NAMALWA (cell line): ENCODE data around the gene RNF11.
"Not testable (repeated sequence)": the region's sequence is repeated elsewhere in the genome, so short reads cannot be mapped to it uniquely, and the experiment has no call there.

Source experiments
- DNase-seq: peaks from one replicate; pipeline ENCODE4 v3.0.0-alpha.2; 2015; ENCODE audit warnings: low spot score

Gene RNF11

DNA sequence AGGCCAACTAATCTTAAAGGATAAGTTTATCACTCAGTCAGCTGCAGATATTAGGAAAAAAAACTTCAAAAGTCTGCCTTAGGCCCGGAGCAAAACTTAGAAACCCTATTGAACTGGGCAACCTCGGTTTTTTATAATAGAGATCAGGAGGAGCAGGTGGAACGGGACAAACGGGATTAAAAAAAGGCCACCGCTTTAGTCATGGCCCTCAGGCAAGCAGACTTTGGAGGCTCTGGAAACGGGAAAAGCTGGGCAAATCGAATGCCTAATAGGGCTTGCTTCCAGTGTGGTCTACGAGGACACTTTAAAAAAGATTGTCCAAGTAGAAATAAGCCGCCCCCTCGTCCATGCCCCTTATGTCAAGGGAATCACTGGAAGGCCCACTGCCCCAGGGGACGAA, 7.6 kb upstream of the RNF11 start:
- not testable (repeated sequence) for DNase-seq

DNA sequence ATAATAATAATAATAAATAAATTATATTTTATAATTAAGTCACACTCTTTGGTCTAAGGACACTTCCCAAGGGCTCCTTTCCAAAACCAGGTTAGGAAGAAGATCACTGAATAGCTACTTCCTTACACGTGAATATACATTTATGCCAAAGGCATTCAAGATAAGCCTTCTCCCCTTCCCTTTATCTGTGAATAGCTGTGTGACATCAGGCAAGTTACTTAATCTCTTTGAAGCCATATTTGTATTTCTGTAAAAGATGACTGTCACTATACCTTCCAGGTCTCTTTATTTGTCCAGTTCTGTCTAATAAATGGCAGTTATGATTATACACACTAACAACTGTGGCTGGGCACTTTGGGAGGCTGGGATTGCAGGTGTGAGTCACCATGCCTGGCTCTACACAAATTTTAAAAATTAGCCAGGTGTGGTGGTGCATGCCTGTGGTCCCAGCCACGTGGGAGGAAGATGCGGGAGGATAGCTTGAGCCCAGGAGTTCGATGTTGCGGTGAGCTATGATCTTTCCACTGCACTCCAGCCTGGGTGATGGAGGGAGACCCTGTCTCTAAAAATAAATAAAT, 5.5 kb upstream of the RNF11 start:
- DNase-seq = no peak

DNA sequence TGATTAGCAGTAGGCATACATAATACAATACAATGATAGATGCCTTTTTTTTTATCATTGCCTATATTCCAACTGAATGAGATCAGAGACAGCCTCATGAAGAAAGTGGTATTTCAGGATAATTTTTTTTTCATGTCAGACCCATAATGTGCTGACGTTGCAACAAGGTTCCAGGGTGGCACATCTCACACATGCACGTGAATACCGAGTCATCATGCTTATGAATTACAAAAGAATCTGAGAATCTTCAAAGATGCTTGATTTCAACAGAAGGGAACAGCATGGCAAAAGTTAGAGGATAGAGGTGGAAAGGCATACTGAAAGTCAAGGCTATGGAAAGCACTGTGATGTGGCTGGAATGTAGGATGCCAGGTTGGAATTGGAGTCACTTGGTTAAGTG, 5.0 kb upstream of the RNF11 start:
- no peak for DNase-seq

DNA sequence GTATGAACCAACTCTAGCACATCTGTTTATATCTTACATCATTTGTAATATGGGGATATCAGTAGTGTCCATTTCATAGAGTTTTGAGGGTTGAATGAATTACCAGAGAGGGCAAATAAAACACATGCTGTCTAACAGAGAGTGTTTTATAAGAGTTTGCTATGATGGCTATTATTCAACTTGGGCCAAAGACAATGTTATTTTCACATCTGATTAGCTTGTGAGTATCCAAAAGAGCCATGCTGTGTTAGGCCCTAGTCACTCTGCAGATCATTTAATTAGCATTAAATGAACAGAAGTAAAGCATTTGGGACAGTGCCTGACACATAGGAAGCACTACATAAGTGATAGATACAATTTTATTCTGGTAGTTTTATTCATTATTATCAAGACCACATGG, 4.2 kb upstream of the RNF11 start:
- DNase-seq = no peak

DNA sequence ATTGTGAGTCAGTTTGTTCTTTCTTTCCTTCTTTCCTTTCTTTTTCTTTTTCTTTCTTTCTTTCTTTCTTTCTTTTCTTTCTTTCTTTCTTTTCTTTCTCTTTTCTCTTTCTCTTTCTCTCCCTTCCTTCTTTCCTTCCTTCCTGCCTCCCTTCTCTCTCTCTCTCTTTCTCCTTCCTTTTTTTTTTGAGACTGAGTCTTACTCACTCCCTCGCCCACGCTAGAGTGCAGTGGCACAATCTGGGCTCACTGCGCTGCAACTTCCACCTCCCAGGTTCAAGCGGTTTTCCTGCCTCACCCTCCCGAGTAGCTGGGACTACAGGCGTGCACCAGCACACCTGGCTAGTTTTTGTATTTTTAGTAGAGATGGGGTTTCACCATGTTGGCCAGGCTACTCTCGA, 1.8 kb upstream of the RNF11 start:
- not testable (repeated sequence) for DNase-seq

DNA sequence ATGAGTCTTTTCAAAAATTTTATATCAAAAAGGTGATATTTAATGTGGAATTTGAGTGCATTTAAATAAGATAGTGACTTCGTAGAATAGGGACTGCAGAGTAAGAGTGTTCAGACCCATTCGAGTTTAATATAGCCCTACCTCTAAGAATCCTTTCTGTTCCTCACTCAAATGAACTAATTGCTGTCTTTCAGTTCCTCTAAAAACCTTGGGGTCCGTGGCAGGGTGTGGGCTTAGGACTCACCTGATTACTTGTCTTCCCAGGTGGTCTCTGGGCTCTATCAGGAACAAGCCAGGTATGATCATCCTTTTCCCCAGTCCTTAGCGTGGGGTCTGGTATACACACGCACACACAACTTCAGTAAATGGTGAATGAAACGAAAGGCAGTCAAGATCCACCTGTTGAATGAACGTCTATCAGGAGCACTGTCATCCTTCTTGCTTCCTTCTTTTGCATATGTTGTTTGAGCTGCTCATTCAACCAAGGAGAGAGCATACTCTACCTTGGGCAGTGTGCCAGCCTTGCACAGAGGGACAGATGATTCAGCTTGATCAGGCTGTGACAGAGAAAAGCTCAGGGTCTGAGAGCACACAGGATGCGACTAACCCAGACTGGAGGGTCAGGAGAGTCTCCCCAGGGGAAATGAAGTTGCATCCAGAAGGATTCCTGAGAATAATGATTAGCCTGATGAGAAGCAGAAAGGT, 1.2 kb upstream of the RNF11 start:
- DNase-seq = peak; percentile 95

DNA sequence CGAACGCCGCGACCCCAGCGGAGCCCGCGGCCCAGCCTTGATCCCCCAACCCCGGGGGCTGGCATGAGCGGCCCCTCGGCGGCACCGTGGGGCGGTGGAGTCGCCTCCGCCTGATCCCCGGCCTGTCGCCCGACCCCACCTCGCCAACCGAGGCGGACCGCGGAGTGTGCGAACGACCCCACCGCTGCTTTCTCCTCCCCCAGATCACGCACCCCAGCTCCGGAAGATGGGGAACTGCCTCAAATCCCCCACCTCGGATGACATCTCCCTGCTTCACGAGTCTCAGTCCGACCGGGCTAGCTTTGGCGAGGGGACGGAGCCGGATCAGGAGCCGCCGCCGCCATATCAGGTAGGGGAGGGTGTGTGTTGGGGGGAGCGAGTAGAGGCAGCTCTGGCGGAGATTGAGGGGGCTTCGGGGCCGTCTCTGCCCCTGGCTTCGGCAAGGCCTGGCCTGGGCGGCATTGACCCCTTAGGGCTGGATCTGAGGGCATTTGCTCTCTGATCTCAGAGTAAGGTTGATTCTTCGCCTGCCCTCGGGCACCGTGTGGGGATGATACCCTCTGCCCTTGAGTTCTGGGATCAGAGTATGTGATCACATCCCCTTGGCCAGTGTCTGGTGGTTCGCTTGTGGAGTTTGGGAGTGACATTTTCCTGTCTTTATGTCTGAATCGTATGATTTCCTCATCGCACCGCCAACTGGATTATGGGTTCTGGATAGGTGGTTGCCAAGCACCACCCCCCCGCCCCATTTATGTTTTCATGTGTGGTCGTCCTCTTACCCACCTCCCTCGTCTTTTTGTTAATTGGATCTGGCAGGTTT, 668 bp downstream of the RNF11 start:
- DNase-seq = peak; percentile 37

DNA sequence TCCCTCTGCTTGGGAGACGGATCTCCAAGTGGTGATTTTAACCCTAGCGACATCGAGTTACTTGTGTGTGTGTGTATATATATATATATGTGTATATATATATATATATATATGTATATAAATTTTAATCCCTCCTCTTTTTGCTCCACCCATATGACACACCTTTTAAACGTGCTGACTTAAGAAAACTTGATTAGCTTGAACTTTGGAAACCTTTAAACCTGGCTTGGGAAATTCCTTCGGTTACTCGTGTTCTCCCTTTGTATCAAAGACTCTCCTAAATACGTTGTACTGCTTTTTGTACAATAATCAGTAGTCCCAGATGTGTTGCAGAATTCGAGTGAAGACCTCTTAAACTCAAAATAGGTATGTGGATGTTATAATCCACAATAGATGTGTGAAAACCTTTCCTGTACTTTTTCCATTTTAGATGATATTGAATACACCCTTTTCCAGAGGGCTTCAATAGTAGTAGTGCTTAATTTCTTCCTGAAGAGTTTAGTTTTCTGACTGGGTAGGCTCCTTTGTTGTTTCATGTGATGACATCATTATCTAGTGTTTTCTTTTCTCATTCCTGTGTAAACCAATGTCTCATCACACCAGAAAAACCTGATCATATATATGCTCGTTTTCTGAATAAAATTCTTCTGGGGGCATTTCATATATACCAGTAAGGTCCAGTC, 1.4 kb downstream of the RNF11 start:
- peak; percentile 8 for DNase-seq

DNA sequence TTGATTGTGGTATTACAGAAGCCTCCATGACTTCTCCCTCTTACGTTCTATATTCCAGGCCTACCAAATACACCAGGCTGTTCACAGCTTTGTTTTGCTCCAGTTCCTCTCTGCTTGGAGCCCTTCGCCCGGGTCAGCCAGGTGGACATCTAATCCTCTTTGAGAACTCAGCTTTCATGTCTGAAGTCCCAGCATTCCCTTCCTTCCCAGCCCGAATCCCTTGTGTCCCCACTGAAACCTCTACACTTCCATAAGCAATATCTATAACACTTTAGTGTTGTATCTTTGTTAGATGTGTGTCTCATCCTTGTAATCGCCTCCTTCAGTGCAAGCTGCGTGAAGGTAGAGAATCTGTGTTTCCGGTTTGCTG, 1.9 kb downstream of the RNF11 start:
- DNase-seq = no peak

DNA sequence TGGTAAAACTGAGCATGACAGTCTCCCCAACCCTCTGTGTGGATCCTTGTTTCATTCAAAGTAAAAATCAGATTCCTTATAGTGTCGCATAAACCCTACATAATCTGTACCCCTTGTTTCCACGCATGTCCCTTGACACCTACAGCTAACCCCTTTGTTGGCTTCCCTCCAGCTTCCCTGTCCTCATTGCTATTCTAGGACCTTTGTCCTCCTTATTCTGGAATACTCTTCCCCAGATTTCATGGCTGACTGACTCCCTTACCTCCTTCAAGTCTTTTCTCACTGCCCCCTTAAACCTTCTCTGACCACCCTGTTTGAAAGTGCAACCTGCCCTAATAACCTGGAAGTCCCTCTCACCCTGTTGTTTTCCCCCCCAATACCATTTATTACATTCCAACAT, 4.0 kb downstream of the RNF11 start:
- no peak for DNase-seq

DNA sequence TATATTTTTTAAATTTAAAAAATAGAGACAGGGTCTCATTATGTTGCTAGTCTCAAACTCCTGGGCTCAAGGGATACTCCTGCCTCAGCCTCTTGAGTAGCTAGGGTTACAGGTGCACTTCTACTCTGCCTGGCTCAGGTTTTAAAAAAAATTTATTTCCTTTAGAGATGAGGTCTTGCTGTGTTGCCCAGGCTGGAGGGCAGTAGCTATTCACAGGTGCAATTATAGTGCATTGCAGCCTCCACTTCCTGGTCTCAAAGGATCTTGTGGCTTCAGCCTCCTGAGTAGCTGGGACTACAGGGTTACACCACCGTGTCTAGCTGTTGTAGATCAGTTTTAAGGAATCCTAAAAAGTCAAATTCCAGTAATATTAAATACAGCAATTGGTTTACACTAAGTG, 5.0 kb downstream of the RNF11 start:
- DNase-seq = no peak

DNA sequence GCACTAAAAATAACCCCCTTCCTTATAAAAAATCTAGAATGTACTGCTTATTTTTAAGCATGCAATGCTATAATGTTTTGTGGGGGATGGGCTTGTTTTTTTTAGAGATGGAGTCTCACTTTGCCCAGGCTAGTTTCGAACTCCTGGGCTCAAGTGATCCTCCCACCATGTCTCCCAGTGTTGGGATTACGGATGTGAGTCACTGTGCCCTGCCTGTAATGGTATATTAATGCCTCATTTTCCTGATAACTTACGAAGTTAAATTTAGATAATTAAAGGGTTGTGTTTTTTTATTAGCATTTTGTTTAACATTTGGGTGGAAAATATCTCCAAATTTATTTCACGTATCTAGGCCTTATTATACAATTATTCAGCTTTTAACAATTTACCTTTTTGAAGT, 6.5 kb downstream of the RNF11 start:
- no peak for DNase-seq

DNA sequence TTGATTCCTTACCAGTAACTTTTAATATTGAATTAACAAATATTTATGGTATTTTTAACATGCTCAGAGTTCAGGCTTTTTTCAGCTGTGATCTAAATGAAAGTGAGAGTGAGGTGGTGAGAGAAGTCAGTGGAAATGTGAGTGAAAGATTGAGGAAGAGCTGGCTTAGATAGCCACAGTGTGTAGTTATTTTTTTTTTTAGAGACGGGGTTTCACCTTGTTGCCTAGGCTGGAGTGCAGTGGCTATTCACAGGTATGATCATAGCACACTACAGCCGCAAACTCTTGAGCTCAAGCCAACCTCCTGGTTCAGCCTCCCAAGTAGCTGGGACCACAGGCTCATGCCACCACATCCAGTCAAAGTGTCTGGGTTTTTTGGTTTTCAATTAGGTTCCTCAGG, 10.9 kb downstream of the RNF11 start:
- DNase-seq = no peak

DNA sequence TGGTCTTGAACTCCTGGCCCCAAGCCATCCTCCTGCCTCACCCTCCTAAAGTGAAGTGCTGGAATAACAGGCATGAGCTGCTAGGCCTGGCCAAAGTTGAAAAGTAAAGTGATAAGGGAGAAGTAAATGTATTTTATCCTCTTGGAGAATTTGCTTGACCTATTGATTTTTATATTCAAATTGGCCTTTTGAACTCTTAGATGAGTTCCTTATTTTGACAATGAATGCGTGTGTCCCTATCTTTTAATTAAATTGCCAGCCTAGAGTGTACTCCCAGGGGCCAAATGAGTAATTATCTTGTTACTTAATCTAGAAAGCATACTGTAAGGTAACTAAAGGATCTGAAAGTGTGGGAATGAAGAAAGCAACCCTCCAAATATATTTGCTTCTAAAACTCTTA, 11.4 kb downstream of the RNF11 start:
- no peak for DNase-seq

DNA sequence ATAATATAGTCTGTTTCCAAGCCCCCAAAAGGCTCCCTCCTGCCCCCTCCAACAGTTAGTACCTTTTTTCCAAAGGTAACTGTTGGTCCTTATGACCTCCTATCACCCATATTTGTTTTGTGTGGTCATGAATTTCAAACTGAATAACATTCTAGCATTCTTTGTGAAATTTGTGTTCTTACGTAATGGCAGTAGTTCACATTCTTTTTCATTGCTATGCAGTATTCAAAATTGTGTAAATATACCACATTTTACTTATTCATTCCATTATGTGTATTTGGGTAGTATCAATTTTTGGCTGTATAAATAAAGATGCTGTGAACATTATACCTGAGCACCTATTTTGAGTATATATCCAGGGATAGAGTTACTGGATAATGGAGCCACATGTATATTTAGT, 13.4 kb downstream of the RNF11 start:
- no peak for DNase-seq

DNA sequence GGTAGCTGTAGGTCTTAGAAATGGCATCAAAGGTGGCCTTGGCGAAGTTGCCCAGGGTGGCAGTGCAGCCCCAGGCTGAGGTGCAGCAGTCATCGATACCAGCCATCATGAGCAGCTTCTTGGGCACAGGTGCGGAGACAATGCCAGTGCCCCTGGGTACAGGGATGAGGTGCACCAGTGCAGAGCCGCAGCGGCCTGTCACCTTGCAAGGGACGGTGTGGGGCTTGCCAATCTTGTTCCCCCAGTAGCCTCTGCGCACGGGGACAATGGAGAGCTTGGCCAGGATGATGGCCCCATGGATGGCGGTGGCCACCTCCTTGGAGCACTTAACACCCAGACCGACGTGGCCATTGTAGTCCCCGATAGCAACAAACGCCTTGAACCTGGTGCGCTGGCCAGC, 14.7 kb downstream of the RNF11 start:
- not testable (repeated sequence) for DNase-seq

DNA sequence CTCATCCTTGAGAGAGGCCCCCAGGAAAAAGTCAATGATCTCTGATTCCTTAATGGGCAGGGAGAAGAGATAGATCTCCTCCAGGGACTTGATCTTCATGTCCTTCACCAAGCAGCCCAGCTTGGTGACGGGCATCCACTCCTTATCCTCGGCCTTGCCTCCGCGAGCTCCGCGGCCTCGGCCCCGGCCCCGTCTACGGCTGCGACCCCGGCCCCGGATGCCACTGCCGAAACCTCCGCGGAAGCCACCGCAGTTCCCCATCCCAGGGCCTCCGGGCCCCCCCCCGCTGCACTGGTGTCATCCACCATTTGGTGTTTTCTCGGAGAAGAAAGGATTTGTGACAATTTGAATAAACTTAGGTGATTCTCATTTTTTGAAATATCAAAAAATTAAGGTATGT, 15.1 kb downstream of the RNF11 start:
- DNase-seq = not testable (repeated sequence)

DNA sequence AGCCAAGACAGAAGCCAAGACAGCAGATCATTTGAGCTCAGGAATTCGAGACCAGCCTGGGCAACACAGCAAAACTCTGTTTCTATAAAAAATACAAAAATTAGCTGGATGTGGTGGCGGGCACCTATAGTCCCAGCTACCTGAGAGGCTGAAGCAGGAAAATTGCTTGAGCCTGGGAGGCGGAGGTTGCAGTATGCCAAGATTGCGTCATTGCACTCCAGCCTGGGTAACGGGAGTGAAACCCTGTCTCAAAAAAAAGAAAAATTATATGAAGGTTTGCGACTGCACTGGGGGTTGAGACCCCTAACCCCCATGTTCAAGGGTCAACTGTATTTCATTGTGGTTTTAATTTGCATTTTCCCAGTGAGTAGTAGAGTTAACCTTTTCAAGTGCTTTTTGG, 16.3 kb downstream of the RNF11 start:
- DNase-seq = no peak

DNA sequence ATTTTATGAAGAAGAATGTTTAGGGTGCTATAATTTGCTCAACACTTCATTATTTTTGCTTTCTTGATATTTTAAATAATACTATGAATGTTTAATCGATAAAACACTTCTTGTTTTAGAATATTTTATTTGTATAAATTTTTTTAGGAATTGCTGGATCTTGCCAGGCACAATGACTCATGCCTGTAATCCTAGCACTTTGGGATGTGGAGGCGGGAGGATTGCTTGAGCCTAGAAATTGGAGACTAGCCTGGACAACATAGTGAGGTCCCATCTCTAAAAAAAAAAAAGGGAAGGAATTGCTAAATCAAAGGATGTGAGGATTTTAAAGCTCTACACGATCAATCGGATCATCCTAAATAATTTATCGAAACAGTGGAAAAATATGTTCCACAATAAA, 17.6 kb downstream of the RNF11 start:
- no peak for DNase-seq

DNA sequence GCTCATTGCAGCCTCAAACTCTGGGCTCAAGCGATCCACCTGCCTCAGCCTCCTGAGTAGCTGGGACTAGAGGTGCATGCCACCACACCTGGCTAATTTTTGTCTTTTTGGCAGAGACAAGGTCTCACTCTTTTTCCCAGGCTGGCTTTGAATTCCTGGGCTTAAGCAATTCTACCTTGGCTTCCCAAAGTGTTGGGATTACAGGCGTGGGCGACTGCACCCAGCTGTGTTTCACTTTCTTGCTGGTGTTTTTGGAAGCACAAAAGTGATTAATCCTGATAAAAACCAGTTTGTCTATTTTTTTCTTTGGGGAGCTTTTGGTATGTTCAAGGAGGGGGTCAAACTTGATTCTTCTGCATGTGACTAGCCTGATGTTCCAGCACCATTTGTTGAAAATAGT, 19.3 kb downstream of the RNF11 start:
- no peak for DNase-seq

DNA sequence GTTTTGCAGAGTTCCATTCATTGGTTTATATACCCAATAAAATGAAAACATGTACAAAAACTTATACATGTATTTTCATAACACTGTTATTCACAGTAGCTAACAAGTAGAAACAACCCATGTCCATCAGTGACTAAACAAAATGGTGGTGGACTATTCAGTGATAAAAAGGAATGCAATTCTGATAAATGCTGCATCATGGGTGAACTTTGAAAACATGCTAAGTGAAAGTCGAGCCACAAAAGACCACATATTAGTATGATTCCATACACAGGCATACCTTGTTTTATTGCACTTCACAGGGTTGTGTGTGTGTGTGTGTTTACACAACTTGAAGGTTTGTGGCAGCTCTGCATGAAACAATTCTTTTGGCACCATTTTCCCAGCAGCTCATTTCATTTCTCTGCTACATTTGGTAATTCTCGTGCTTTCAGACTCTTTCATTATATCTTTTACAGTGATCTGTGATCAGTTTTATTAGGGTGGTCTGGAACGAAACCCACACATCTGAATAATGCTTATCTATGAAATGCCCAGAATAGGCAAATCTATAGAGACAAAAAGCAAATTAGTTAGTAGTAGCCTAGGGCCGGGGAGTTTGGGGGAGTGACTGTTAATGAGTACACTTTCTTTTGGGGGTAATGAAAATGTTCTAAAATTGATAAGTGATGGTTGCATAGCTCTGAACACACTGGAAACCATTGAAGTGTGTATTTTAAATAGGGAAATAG, 27.2 kb downstream of the RNF11 start:
- DNase-seq = no peak

DNA sequence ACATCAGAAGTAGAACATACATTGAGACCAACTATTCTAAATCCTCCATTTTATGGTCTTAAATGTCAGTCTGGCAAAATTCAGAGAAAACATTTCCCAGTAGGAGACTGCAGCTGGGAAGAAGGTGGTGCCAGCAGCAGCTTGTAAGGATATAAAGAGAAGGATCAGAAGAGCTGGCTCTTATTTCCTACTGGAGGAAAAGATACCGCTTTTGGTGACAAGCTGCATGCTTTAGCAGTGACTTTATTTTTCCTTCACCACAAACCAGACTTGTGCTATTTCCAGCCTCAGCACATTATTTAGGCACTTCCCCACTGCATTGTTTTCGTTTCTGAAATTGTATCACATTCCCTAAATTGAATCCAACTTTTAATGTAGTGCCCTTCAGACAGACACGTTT, 28.4 kb downstream of the RNF11 start:
- DNase-seq = no peak
